GM19328 (cell line): Measurements from ENCODE around the gene RGL3.
A peak's percentile ranks its signal among the peaks of the same experiment; 100 is the strongest.
"Not testable (repeated sequence)": the region's sequence is repeated elsewhere in the genome, so short reads cannot be mapped to it uniquely, and the experiment has no call there.

ENCODE experiments used
- ATAC-seq: cut with Tn5 transposase; IDR thresholded peaks from one replicate; pipeline ENCODE4 v1.9.1; 2021; ENCODE audit warnings: mild to moderate bottlenecking, moderate library complexity; ENCODE audit not compliant: unreplicated experiment

Gene RGL3

DNA sequence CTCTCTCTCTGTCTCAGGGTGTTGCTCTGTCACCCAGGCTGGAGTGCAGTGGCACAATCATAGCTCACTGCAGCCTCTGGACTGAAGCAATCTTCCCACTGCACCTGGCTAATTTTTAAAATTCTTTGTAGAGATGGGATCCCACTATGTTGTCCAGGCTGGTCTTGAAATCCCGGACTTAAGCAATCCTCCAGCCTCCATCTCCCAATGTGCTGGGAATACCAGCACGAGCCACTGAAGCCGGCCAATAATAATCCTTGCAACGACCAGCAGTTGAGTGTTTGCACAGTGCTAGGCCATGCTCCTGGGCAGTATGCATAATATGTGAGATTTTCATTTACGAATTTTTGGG is 34.4 kb downstream of the RGL3 start:
- no peak for ATAC-seq

DNA sequence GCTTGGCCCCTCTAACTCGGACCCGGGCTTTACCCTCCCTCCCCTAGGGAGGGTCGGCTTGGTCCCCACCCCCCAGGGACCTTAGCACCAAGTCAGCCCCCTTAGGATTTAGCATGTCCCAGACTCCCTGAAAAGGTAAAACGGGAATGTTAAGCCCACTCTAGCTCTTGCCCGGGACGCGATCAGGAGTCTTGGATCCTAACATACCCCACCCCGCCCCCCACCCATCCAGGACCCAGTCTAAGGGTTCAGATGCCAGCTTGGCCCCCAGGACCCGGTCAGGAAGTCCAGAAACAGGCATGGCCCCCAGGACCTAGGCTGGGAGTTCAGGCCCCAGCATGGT is 35.4 kb downstream of the RGL3 start:
- ATAC-seq, result no peak

DNA sequence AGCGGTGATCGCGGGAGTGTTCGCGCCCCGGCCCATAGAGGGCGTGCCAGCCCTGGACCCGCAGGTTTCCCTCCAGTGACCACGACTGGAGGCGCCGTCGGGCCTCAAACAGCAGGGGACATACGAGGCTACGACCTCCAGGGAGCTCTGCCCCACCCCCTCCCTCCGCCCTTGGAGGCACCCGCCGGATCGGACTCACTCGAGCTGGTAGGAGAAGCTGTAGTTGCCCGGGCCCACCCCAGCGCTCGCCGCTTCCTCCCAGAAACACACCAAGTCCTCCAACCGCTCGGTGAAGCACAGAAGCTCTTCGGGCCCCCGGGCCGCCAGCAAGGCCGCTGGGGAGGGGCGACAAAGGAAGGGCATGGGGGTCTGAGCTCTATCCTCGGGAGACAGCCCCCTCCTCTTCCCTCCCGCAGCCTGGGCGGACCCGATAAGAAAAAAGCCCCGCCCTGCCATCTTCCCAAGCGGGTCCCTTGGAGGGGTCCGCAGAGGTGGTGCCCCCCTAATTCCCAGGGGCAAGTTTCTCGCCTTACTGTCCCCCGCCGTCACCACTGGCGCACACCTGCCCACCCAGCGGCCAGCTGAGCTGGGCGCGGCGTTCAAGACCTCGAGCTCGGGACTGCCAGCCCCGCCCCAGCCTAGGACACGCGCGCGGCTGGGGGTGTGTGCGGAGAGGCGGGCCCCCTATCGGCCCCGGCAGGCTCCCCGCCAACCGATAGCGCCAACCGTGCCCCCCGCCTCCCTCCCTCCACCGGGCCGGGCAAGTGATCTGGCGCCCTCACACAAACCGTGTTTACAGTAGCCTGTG is 36.0 kb downstream of the RGL3 start:
- no peak for ATAC-seq

DNA sequence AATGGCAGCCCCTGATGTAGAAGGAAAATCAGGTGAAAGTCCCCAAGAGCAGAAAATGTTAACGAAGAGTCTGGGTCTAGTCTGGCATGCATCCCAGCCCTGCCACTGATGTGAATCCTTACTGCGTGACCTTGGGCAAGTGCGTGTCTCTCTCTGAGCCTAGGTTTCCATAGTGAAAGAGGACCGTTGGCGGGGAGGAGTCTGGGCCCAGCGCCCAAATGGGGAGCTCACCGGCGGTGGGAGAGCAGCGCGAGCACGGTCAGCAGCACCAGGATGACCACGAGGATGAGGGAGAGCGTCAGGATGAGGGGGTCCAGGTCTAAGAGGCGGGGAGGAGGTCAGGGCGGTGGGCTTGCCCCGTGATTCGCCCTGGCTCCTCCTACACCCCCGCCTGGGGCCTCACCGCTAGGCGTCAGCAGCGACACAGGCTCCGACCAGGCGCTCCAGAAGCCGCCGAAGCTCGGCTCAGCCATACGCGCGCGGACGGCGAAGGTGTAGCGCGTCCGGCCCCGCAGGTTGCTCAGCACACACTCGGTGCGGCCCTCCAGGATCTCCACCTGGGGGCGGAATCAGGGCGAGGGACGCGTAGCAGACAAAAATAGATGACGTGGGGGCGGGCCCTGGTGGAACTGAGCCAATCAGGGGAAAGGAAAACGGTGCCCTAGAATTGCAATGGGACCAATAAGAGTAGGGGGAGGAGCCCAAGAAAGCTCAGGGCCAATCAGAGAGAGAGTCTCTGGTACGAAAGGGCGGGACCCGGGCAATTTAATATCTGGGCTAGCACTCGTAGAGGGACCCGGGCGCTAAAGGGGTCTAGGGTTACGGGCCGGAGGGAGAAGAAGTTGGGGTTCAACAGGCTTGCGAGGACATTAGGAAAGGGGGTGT is 38.2 kb downstream of the RGL3 start:
- peak; percentile 73 for ATAC-seq

DNA sequence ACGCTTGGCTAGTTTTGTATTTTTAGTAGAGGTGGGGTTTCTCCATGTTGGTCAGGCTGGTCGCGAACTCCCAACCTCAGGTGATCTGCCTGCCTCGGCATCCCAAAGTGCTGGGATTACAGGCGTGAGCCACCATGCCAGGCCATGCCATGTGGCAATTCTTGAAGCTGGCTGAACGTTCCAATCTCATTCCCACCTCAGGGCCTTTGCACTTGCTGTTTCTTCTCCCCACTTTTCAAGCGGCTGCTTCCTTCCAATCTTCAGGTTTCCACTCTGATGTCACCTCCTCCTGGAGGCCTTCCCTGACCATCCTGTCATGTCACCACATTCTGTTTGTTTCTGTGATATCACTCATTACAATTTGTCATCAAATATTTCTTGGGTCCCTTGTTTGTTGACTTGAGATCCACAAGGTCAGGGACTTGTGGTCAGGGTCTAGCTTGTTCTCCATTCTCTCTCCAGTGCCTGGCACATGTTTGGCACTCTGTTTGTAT is 39.2 kb downstream of the RGL3 start:
- no peak for ATAC-seq

DNA sequence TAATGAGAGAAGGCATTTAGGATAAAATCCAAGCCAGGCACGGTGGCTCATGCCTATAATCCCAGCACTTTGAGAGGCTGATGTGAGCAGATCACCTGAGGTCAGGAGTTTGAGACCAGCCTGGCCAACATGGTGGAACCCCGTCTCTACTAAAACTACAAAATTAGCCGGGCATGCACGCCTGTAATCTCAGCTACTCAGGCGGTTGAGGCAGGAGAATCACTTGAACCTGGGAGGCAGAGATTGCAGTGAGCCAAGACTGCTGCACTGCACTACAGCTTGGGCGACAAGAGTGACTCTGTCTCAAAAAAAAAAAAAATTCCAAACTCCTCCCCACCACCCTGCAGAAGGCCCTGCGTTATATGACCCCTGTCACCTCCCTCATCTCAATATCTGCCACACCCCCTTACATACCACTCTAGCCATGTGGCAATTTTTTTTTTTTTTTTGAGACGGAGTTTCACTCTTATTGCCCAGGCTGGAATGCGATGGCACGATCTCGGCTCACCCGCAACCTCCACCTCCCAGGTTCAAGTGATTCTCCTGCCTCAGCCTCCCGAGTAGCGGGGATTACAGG is 39.8 kb downstream of the RGL3 start:
- ATAC-seq, result not testable (repeated sequence)

DNA sequence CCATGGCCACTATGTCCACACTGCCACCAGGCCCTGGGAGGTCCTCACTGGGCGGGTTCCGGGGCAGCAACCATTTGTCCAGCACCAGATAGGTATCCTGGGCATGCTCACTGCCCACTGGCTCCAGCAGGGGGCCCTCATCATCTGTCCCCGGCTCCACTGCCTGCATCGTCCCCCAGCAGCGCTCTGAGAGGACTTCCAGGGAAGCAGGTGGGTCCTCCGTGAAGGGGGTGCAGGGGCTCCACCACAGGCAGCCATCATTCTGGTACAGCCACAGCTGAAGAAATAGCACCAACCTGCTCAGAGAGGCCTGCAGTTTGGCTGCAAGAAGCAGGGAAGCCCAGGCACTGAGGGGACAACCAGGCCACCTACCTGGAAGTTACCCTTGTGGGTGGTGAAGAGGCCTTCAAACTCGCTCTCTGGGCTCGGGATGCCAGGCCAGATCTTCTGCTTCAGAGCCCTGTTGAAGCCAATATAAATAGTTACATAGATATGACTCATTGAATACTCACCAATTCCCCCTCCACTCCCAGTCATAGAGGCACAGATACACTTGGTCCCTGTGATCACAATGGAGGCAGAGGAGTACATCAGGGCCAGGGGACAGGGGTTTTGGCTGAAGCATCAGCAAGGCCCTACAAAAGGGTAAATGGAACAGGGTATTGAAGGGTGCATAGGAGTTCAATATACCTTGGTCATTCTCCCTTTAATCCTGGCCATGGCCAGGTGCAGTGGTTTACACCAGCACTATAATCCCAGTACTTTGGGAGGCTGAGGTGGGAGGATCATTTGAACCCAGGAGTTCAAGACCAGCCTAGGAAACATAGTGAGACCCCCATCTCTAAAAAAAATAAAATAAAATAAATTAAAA is 40.6 kb downstream of the RGL3 start:
- no peak for ATAC-seq

DNA sequence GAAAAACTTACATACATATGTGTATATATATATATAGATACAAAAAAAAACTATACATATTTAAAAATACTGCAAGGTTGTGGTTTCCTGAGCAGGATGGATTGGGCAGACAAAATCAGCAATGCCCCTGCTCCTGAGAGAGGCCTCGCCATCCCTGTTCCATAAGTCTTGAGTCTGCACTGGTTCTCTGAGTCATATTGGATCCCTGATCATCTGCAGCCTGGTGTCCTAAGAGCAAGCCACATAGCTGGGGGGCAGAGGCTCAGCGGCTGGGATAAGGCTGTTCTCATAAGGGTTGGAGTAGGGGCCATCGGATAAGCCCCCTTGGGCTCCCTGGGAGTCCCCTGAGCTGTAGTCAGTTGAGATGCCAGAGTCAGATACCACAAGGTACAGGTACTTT is 41.4 kb downstream of the RGL3 start:
- no peak for ATAC-seq

DNA sequence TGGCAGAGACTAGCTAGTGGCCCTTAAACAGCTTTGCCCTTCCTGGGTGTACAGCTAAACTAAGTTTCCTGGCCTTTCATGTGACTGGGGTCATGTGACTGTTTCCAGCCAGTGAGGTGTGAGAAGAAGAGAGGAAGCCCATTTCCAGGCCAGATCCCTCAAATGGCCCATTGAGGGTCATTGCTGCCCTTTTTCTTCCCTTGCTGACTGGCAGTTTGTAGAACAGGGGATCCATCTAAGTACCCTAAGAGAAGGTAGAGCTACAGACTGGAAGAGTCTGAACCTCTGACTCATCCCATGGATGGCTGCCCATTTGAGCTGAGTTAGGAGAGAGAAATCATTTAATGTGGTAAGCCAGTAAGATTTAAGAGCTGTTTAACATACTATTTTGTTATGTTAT is 41.9 kb downstream of the RGL3 start:
- no peak for ATAC-seq

DNA sequence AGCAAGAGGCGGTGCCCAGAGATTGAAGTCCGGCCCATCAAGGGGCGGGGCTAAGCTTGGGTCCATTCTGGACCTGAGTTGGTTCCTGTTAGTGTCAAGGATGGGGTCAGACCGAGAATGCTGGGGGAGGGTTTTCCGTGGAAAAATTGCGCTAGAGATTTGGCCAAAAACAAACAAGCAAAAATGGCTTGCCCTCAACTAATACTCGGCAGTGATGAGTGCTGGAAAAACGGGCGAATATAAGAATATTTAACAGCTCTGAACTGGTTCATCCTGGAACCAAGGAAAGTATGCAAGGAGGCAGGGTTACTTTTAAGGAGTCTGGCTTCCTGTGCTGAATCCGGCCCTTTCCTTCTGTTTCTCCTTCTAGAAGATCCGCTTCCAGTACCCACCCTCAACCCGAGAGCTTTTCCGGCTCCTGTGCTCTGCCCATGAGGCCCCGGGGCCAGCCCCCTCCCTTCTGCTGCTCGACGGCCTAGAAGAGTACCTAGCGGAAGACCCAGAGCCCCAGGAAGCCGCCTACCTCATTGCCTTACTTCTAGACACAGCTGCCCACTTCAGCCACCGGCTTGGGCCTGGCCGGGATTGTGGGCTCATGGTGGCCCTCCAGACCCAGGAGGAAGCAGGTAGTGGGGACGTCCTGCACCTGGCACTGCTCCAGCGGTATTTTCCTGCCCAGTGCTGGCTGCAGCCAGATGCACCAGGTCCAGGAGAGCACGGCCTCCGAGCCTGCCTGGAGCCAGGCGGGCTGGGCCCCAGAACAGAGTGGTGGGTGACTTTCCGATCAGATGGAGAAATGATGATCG is 43.8 kb downstream of the RGL3 start:
- ATAC-seq, result no peak

DNA sequence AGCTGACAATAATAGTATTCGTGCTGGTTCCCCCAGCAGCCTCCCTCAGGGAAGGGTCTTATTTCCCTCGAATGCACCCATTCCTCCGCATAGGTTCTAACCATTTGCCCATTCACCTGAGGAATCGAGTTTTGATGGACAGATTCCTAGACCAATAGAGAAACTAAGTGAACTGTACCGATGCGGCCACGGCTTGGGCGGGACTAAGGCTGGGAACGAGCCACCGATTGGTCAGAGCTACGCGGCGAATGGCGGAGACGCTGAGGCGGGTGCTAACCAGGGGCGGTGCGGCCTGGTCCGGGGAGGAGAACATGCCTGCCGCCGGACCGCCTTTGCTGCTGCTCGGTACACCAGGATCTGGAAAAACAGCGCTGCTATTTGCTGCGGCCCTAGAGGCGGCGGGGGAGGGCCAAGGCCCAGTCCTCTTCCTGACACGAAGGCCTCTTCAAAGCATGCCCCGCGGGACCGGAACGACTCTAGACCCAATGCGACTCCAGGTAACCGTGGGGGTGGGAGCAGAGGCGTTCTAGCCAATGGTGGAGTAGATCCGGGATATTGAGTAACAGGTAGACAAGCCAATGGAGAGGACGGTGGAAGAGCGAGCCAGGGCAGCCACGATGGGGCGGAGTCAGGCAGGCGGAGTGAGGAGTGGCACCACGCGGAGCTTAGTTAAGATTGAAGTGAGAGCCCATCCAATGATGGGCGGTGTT is 44.5 kb downstream of the RGL3 start, which contains the start of gene SWSAP1:
SWSAP1 (plus strand) TSS at position 234 of the 710 bp plus-strand sequence; CDS start at position 249, 15 bp downstream.
- ATAC-seq, result peak; percentile 82

DNA sequence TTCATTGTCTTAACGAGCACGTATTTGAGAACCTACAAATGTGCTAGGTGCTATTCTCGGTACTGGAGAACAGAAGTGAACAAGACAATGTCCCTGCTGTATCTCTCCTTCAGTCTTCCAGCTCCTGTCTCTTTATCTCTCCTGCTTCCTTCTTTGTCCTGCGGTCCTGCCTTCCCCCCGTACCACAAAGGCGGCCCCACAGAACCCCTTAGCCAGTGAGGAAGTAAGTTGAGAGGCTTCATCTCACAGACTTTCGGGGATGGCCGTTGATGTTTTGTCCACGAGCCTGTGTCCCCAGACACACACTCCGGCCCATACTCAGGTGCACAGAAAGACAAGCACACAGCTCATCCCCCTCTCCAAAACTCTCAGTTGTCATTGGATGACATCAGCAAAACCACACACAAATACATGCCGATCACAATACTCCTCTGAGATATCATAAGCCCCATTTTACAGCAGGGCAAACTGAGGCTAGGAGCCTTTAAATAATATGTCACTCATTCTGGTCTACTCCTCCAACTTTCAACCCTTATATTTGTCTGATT is 45.2 kb downstream of the RGL3 start:
- ATAC-seq, result no peak

DNA sequence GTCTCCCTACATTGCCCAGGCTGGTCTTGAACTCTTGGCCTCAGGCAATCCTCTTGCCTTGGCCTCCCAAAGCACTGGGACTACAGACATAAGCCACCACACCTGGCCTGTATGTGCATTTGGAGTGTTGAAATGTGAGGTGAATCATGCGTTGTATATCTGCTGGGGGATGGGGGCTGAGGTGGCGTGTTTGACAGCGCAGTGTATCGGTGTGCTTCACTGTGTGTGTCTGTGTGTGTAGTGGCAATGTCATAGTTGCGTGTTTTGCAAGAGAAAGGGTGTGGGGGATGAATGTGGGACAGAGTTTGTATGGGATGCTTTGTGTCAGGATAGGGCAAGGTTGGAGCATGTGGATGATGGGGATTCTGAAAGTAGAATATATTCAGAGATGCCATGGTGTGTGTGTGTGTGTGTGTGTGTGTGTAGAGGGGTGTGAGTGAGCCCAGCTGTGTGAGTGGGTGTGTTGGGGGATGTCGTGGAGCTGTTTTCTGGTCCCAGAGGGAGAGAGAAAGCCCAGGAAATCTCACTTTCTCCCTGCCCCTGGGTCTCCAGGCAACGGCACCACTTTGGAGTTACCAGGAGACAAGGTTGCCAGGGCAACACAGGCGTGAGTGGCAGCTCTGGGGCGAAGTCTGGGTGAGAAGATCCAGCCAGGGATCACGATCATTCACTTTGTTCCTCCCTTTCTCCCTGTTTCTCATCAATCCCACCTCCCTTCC is 45.8 kb downstream of the RGL3 start:
- no peak for ATAC-seq

DNA sequence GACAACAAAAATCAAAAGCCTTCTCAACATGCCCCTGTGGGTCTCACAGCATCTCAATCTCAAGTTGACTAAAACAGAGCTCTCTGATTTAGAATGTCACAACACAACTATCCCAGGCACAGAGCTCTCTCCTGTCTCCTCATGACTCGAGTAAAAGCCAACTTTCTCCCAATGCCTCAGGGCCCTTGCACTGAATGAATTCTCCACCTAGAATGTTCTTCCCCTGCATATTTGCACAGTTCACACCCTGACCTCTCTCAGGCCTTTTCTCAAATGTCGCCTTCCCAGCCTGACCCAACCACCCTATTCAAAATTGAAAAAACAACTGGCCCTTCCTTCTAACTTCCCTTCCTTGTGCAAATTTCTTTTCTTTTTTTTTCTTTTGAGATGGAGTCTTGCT is 48.4 kb downstream of the RGL3 start:
- no peak for ATAC-seq

DNA sequence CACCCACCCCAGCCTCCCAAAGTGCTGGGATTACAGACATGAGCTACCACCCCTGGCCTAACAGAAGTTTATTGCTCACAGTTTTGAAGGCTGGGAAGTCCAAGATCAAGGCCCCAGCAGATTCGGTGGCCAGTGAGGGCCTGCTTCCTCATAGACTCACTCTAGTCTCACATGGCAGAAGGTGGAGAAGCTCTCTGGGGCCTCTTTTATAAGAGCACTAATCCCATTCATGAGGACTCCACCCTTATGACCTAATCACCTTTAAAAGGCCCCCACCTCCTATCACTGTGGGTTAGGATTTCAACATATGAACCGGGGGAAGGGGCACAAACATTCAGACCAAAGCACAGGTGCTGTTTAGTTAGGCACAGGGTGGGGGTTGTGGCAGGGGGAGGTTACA is 51.6 kb downstream of the RGL3 start:
- ATAC-seq, result no peak

DNA sequence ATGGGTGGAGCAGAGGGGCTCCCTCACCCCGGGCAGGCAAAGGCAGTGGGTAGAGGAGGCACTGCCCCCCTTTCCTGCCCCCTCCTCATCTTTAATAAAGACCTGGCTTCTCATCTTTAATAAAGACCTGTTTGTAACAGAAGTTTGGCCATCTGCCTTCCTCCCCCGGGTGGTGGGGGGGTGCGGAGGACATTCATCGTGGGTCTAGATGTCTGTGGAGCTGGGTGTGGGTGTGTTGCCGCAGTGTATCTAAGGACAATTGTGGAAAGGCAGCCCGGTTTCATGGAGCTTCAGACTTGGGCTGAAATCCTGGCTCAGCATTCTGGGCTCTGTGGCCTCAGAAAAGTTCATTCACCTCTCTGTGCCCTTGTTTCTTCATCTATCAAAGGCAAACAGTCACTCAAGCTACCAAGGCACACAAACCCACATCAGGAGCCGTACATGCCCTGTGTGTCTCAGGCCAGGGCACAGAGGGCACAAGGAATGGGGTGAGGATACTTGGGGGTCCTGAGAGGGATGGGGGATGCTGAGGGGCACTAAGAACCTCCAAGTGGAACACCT is 53.5 kb downstream of the RGL3 start:
- no peak for ATAC-seq

DNA sequence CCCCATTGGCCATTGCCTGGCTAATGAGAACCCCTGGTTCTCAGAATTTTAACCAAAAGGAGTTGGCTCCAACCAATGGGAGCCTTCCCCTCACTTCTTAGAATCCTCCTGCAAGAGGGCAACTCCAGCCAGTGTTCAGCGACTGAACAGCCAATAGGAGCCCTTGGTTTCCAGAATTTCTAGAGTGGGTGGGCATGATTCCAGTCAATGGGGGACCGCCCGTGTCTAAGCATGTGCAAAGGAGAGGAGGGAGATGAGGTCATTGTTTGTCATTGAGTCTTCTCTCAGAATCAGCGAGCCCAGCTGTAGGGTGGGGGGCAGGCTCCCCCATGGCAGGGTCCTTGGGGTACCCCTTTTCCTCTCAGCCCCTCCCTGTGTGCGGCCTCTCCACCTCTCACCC is 54.2 kb downstream of the RGL3 start:
- ATAC-seq, result no peak

DNA sequence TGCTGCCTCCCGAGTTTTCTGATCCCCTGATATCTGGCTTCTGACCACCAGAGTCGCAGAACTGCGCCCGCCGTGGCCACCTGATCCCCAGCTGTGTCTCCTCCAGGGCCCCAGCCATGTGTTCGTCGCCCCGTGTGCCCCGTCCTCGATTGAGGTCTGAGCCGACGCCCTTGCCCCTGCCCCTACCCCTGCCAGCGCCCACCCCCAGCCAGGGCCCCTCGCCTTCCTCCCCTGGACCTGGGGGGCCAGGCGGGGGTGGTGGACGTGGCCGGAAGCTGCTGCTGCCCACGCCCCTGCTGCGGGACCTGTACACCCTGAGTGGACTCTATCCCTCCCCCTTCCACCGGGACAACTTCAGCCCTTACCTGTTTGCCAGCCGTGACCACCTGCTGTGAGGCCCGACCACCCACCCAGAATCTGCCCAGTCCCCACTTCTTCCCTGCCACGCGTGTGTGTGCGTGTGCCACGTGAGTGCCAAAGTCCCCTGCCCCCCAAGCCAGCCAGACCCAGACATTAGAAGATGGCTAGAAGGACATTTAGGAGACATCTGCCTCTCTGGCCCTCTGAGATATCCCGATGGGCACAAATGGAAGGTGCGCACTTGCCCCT is 54.7 kb downstream of the RGL3 start:
- ATAC-seq, result no peak
